Adrenal gland (tissue), 5 donors: Measurements from ENCODE around the gene RASA3.

Experiments
- CTCF ChIP-seq, 6 experiments: fragments of 450-650 bp in 4 of 6; fragments of 200-600 bp in 2 of 6; sonication (generic) in 1 of 6; IDR thresholded peaks; 1 replicate in 5 of 6; 2 replicates in 1 of 6; pipeline versions ENCODE4 v1.5.1 to v1.8.0; 2016 to 2021; ENCODE audit warnings: antibody characterized with exemption in 6 of 6, mild to moderate bottlenecking in 2 of 6, moderate library complexity in 1 of 6
- POLR2A ChIP-seq, 2 donors: fragments of 450-650 bp; IDR thresholded peaks; one replicate each; pipeline ENCODE4 v1.6.1; 2017; ENCODE audit warnings: antibody characterized with exemption in 2 of 2, mild to moderate bottlenecking in 2 of 2, moderate library complexity in 1 of 2
- donor health status: DM: no; HTN: no; CAD: no.

GRCh38 chr13:114031631-114032030 lies 100.8 kb downstream of the RASA3 start:
- no peak for TF ChIP-seq CTCF (IDR thresholded peaks at IDR 0.05)
- TF ChIP-seq POLR2A (IDR thresholded peaks at IDR 0.05): no peak
